ENCODE results near the gene FOXL2NB.

GRCh38 chr3:138942861-138943623 lies 4.0 kb upstream of the FOXL2NB start:
- TF ChIP-seq ZFX (IDR thresholded peaks at IDR 0.05; ENCODE audit: borderline replicate concordance) = no peak
- no peak for TF ChIP-seq CTCF (IDR thresholded peaks at IDR 0.05)

All from 22Rv1 (cell line).